Chondrocyte (in vitro differentiated cells): ENCODE data around the gene KIAA0232. TPM values are rescaled to one million over a fixed set of nuclear protein-coding genes. Genes with fewer than 3 reads are reported as not detected.

ENCODE experiments used
- DNase-seq: peaks from one replicate; pipeline ENCODE4 v3.0.0; 2021; ENCODE audit warnings: mixed read lengths, low spot score
- H3K27ac Mint-ChIP-seq: one replicate; pipeline ENCODE4 v1.8.0; 2021; ENCODE audit warnings: mild to moderate bottlenecking, moderate library complexity, mixed read lengths; ENCODE audit not compliant: unreplicated experiment
- H3K27me3 Mint-ChIP-seq: 2 replicates; pipeline ENCODE4 v1.8.0; 2021; ENCODE audit warnings: low read depth, mixed read lengths
- H3K36me3 Mint-ChIP-seq: 2 replicates; pipeline ENCODE4 v1.8.0; 2021; ENCODE audit warnings: low read depth, mixed read lengths
- H3K4me1 Mint-ChIP-seq: 2 replicates; pipeline ENCODE4 v1.8.0; 2021; ENCODE audit warnings: low read depth, mild to moderate bottlenecking, mixed read lengths
- H3K4me3 Mint-ChIP-seq: one replicate; pipeline ENCODE4 v1.8.0; 2021; ENCODE audit warnings: mild to moderate bottlenecking, moderate library complexity, mixed read lengths; ENCODE audit not compliant: unreplicated experiment
- H3K9me3 Mint-ChIP-seq: 2 replicates; pipeline ENCODE4 v1.8.0; 2021; ENCODE audit warnings: low read depth, mixed read lengths
- total RNA-seq: library from RNA; stranded (reverse); gene quantifications from 3 replicates; pipeline ENCODE4 v1.2.1, GENCODE V29; 2021
- TF ChIP-seq, protein P1 (sequence below): fragments of 200-600 bp; sonication (generic); IDR thresholded peaks from 2 replicates; pipeline ENCODE4 v1.5.0; 2021; ENCODE audit warnings: antibody characterized with exemption, mild to moderate bottlenecking, moderate library complexity

The KIAA0232 gene
- total RNA-seq, 1 donor from 2014 or later, result 24.7 TPM

DNA sequence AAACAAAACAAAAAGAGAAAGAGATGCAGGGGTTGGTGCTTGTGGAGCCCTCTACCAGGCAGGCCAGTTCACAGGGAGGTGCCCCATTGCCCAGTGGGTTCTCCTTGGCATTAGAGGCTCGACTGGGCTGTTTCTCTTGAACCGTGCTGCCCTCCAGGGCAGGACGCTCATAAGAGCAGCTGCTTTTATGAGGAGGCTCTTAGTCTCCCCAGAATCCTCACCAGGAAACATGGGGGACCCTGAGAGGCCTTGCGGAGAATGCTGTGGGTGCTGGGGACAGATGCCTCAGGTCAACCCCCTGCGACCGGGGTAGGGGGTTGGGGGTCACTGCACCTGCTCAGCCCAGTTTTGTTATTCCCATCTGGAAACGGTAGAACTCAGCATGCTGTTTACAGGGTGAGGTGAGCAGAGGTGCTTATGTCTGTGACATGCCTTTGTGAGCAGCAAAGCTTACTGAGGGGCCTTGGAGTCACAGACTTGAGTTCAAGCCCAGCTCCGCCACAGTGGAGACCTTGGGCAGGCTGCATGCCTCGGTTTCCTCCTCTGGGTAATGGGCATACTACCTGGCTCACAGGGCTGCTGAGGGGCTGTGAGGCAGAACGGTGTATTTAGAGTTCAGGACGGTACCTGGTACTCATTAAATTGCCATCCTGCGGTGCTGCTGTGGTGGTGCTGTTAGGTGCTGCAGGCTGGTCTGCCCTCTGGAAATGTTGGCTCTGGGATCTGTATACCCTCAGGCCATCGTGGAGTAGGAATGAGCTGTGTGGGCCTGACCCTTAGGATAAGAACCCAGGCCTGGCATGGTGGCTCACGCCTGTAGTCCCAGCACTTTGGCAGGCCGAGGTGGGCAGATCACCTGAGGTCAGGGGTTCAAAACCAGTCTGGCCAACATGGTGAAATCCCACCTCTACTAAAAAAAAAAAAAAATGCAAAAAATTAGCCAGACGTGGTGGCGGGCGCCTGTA, 132.8 kb downstream of the KIAA0232 start:
- no peak overlapping the region for H3K4me3 Mint-ChIP-seq
- H3K27me3 Mint-ChIP-seq, result no peaks in the 10 kb centered on the region
- peaks cover 37% of the 10 kb centered on the region for H3K4me1 Mint-ChIP-seq
- TF ChIP-seq, protein P1, sequence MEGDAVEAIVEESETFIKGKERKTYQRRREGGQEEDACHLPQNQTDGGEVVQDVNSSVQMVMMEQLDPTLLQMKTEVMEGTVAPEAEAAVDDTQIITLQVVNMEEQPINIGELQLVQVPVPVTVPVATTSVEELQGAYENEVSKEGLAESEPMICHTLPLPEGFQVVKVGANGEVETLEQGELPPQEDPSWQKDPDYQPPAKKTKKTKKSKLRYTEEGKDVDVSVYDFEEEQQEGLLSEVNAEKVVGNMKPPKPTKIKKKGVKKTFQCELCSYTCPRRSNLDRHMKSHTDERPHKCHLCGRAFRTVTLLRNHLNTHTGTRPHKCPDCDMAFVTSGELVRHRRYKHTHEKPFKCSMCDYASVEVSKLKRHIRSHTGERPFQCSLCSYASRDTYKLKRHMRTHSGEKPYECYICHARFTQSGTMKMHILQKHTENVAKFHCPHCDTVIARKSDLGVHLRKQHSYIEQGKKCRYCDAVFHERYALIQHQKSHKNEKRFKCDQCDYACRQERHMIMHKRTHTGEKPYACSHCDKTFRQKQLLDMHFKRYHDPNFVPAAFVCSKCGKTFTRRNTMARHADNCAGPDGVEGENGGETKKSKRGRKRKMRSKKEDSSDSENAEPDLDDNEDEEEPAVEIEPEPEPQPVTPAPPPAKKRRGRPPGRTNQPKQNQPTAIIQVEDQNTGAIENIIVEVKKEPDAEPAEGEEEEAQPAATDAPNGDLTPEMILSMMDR, result no peak
- H3K36me3 Mint-ChIP-seq, result peaks cover 2% of the 10 kb centered on the region
- H3K27ac Mint-ChIP-seq, result no peak overlapping the region
- no peaks in the 10 kb centered on the region for H3K9me3 Mint-ChIP-seq
- no peak for DNase-seq

DNA sequence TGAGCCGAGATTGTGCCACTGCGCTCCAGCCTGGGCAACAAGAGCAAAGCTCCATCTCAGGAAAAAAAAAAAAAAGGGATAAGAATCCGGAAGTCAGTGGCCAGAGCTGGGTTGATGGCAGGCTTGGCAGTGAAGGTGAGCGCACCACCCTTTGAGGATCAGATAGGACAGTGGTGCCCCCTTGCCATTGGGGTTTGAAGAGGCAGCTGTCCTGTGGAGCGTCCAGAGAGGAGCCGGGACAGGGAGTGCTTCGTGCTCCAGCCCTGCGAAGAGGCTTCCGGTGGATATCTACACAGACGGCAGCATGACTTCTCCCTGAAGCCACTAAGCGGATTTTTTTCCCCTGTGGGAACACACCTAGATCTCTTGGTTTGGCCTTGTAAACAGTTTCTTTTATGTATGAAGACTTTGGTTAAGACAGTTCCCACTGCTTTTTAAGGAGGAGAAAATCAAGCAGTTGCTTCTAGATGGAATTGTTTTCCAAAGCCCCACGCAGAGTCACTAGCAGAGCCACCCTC, 133.6 kb downstream of the KIAA0232 start:
- no peak overlapping the region for H3K4me3 Mint-ChIP-seq
- H3K27ac Mint-ChIP-seq, result no peak overlapping the region
- H3K9me3 Mint-ChIP-seq, result no peaks in the 10 kb centered on the region
- no peak for DNase-seq
- H3K4me1 Mint-ChIP-seq, result peaks cover 29% of the 10 kb centered on the region
- TF ChIP-seq, protein P1, result no peak
- H3K27me3 Mint-ChIP-seq, result no peaks in the 10 kb centered on the region
- peaks cover 2% of the 10 kb centered on the region for H3K36me3 Mint-ChIP-seq

DNA sequence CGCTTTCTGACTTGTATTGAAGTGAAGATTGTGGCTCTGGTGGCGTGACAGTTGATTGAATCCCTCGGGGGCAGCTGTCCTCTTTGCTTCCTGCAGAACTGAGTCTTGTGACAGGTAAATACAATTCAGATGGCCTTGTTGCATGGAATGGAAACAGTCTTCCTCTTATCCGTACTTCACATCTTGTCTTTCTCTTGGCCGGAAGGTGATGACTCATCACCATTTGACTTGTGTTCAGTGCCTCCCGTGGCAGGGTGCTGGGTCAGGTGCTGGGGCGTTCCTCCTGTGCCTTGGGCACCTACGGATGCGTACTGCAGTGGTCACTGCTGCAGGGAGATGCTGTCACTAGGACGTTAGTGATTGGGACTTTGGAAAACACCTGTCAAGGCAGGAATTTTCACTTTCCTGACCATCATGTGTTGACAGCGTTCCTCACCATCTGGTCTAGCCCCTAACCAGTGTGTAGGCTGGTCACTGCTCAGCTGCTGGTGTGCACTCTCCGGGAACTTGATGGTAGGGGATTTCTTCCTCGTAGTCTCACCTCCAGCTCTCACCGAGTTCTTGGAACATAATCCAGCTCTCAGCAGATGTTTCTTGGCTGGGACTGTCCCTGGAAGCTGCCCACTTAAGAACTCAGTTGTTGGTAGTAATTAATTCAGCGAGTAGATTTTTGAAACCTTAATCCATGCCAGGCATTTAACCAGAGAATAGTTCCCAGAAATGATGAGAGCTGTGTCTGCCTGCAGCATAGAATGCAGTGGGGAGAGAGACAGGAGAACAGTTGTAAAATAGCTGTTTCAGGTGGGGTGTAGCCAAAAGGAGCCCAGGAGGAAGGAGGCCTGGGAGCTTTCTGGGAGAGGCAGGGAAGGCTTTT, 134.3 kb downstream of the KIAA0232 start:
- H3K27ac Mint-ChIP-seq, result no peak overlapping the region

DNA sequence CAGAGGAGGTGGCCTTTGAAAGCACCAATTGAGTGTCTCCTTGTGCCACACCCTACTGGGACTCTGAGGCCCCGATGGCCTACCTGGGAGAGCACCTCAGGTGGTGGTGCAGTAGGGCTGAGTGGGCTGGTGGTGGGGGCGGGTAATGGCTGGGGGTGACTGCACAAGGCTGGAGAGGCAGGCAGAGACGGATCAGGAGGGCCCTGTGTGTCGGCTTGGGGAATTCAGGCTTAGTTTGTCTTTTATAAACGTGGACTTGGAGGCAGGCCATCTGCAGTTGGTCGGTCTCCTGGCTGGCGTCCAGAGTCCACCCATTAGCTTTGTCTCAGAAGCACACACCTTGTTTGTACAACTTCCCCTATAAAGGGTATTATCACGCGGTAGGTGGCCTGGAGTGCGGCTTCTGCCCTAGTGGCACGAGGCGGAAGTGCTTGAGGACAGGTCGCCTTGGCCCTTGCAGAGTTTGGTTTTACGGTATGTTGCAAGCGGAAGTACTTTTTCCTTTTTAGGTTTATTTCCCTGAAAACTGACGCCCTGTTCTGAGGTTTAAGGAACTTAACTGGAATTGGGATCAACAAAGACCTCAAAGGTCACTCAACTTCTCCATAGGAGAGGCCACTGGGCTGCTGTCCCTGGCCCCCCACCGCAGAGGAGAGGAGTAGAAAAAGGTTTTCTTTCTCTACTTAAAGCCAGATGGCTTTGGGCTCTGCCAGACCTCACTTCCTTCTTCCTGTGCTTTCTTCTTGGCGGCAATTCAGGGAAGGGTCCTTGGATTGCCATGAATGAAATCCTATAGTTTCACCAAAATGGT, 135.1 kb downstream of the KIAA0232 start:
- no peak for DNase-seq
- Mint-ChIP-seq H3K36me3 (no peaks in the 10 kb centered on the region), H3K4me3 (no peak overlapping the region), H3K27ac (no peak overlapping the region), H3K4me1 (peaks cover 23% of the 10 kb centered on the region), H3K9me3 (no peaks in the 10 kb centered on the region), H3K27me3 (no peaks in the 10 kb centered on the region)
- TF ChIP-seq, protein P1, result peak; percentile 68

More for the DNA sequence above, 134.3 kb downstream of the KIAA0232 start:
- Mint-ChIP-seq H3K4me1 (peaks cover 26% of the 10 kb centered on the region), H3K9me3 (no peaks in the 10 kb centered on the region), H3K36me3 (peaks cover 2% of the 10 kb centered on the region), H3K4me3 (no peak overlapping the region), H3K27me3 (no peaks in the 10 kb centered on the region)
- DNase-seq, result no peak
- TF ChIP-seq, protein P1, result no peak
